H1 (cell line): ENCODE measurements around the gene PARD3. TPM values are rescaled to one million over a fixed set of nuclear protein-coding genes. Genes with fewer than 3 reads are reported as not detected.

Experiments
- CTCF ChIA-PET: fragments of 300-600 bp; sonication (Branson Sonifier 250); formaldehyde crosslinking; loops from one replicate; lab custom pipeline; 2021; ENCODE audit not compliant: partially characterized antibody; lab: Charles Lee
- POLR2A ChIA-PET: fragments of 300-600 bp; sonication (Branson Sonifier 250); formaldehyde crosslinking; loops from one replicate; lab custom pipeline; 2021; ENCODE audit warnings: inconsistent platforms; ENCODE audit not compliant: partially characterized antibody; lab: Charles Lee
- DNase-seq, 2 experiments: peaks; one replicate each; pipeline versions ENCODE4 v3.0.0 to v3.0.0-alpha.2; 2010 to 2022; ENCODE audit warnings: low spot score in 2 of 2, low read depth in 1 of 2, mixed read lengths in 1 of 2
- FAIRE-seq: peaks from 2 replicates; lab custom pipeline; 2011; peaks lifted over from hg19 to GRCh38; lab: Jason Lieb, UNC
- H2AFZ ChIP-seq: 2 replicates; pipeline ENCODE4 v1.8.1; 2012; ENCODE audit warnings: low read length, inconsistent platforms
- H2AK5ac ChIP-seq: 2 replicates; pipeline ENCODE4 v1.6.1; 2013; ENCODE audit warnings: low read depth, low read length
- H2BK120ac ChIP-seq: replicated peaks from 2 replicates; pipeline ENCODE3; 2013; ENCODE audit warnings: low read depth, low read length, inconsistent platforms
- H2BK12ac ChIP-seq: 2 replicates; pipeline ENCODE4 v1.6.1; 2013; ENCODE audit warnings: low read depth, low read length
- H2BK15ac ChIP-seq: 2 replicates; pipeline ENCODE4 v1.6.1; 2013; ENCODE audit warnings: low read length
- H2BK20ac ChIP-seq: 2 replicates; pipeline ENCODE4 v1.6.1; 2013; ENCODE audit warnings: low read length
- H2BK5ac ChIP-seq: 2 replicates; pipeline ENCODE4 v1.6.1; 2013; ENCODE audit warnings: low read depth, low read length
- H3K14ac ChIP-seq: 2 replicates; pipeline ENCODE4 v1.6.1; 2013; ENCODE audit warnings: inconsistent platforms; ENCODE audit not compliant: insufficient read length
- H3K18ac ChIP-seq: 2 replicates; pipeline ENCODE4 v1.6.1; 2013; ENCODE audit warnings: low read length; ENCODE audit errors: extremely low read depth
- H3K23ac ChIP-seq: 2 replicates; pipeline ENCODE4 v1.6.1; 2013; ENCODE audit warnings: inconsistent platforms; ENCODE audit not compliant: insufficient read length
- H3K23me2 ChIP-seq: 2 replicates; pipeline ENCODE4 v1.6.1; 2013; ENCODE audit warnings: low read depth, low read length
- H3K27ac ChIP-seq: 2 replicates; pipeline ENCODE4 v1.6.1; 2011; ENCODE audit warnings: low read depth, low read length, inconsistent platforms
- H3K27me3 ChIP-seq, 4 experiments: replicated peaks in 1 of 4; 1 replicate in 1 of 4; 2 replicates in 3 of 4; pipeline versions ENCODE4 v1.6.1 to v1.8.1; 2011 to 2013; ENCODE audit warnings: low read length in 3 of 4, mild to moderate bottlenecking in 3 of 4, inconsistent platforms in 2 of 4, mixed read lengths in 2 of 4, moderate library complexity in 1 of 4; ENCODE audit not compliant: control insufficient read depth in 3 of 4, insufficient read depth in 3 of 4; ENCODE audit errors: extremely low read depth in 1 of 4
- H3K36me3 ChIP-seq, 4 experiments: 2 replicates each; pipeline versions ENCODE4 v1.6.1 to v1.8.1; 2011 to 2013; ENCODE audit warnings: mild to moderate bottlenecking in 4 of 4, low read length in 3 of 4, moderate library complexity in 2 of 4, control low read depth in 1 of 4, inconsistent platforms in 1 of 4; ENCODE audit not compliant: insufficient read depth in 4 of 4, control insufficient read depth in 2 of 4
- H3K4ac ChIP-seq: replicated peaks from 2 replicates; pipeline ENCODE3; 2013; ENCODE audit warnings: low read length, low read depth, mixed read lengths, inconsistent platforms; ENCODE audit not compliant: insufficient read length
- H3K4me1 ChIP-seq, 4 experiments: replicated peaks in 1 of 4; 1 replicate in 1 of 4; 2 replicates in 3 of 4; pipeline versions ENCODE4 v1.6.1 to v1.8.1; 2011 to 2013; ENCODE audit warnings: low read length in 3 of 4, inconsistent platforms in 2 of 4, mixed read lengths in 1 of 4; ENCODE audit not compliant: insufficient read depth in 4 of 4, control insufficient read depth in 3 of 4
- H3K4me2 ChIP-seq, 2 experiments: 2 replicates each; pipeline versions ENCODE4 v1.6.1 to v1.8.1; 2011 to 2013; ENCODE audit warnings: low read depth in 2 of 2, low read length in 2 of 2, control low read depth in 1 of 2, inconsistent platforms in 1 of 2, mild to moderate bottlenecking in 1 of 2; ENCODE audit not compliant: insufficient read depth in 1 of 2
- H3K4me3 ChIP-seq, 4 experiments: fragments of 200-600, 300-600 bp in 1 of 4; sonication (generic), shearing (Covaris generic), sonication (Bioruptor Twin) in 1 of 4; 2 replicates each; pipeline versions ENCODE4 v1.5.1 to v1.8.1; 2011 to 2016; ENCODE audit warnings: low read length in 4 of 4, low read depth in 3 of 4, control low read depth in 2 of 4, inconsistent platforms in 2 of 4, mild to moderate bottlenecking in 2 of 4, mixed read lengths in 1 of 4, moderate library complexity in 1 of 4; ENCODE audit not compliant: insufficient read depth in 2 of 4; ENCODE audit errors: extremely low read depth in 1 of 4
- H3K56ac ChIP-seq: replicated peaks from 2 replicates; pipeline ENCODE3; 2013; ENCODE audit warnings: low read depth, mild to moderate bottlenecking, mixed read lengths, low read length, inconsistent platforms; ENCODE audit not compliant: insufficient read length
- H3K79me1 ChIP-seq: 2 replicates; pipeline ENCODE4 v1.6.1; 2013; ENCODE audit warnings: low read depth, low read length, control low read depth
- H3K79me2 ChIP-seq, 2 experiments: 2 replicates each; pipeline versions ENCODE4 v1.6.1 to v1.8.1; 2012 to 2013; ENCODE audit warnings: low read length in 2 of 2, mild to moderate bottlenecking in 2 of 2, inconsistent platforms in 1 of 2; ENCODE audit not compliant: insufficient read depth in 2 of 2, control insufficient read depth in 1 of 2
- H3K9ac ChIP-seq, 4 experiments: replicated peaks in 1 of 4; 1 replicate in 1 of 4; 2 replicates in 3 of 4; pipeline versions ENCODE4 v1.6.1 to v1.8.1; 2011 to 2013; ENCODE audit warnings: low read depth in 3 of 4, low read length in 3 of 4, control low read depth in 2 of 4, mild to moderate bottlenecking in 2 of 4, moderate library complexity in 2 of 4, inconsistent platforms in 1 of 4; ENCODE audit errors: extremely low read depth in 1 of 4
- H3K9me3 ChIP-seq, 2 experiments: 2 replicates each; pipeline versions ENCODE4 v1.6.1 to v1.8.1; 2012 to 2013; ENCODE audit warnings: mild to moderate bottlenecking in 2 of 2, moderate library complexity in 2 of 2, control low read depth in 1 of 2, inconsistent platforms in 1 of 2, low read depth in 1 of 2, low read length in 1 of 2, mixed read lengths in 1 of 2; ENCODE audit not compliant: insufficient read depth in 2 of 2
- H4K20me1 ChIP-seq, 2 experiments: replicated peaks in 1 of 2; 2 replicates each; pipeline versions ENCODE3 to v1.8.1; 2011 to 2013; ENCODE audit warnings: inconsistent platforms in 2 of 2, low read length in 2 of 2, mild to moderate bottlenecking in 1 of 2; ENCODE audit not compliant: insufficient read depth in 2 of 2, control insufficient read depth in 1 of 2
- H4K5ac ChIP-seq: 2 replicates; pipeline ENCODE4 v1.6.1; 2013; ENCODE audit warnings: low read length, low read depth, mixed read lengths, inconsistent platforms; ENCODE audit not compliant: insufficient read length
- H4K8ac ChIP-seq: 2 replicates; pipeline ENCODE4 v1.8.0; 2013; ENCODE audit warnings: mild to moderate bottlenecking, moderate library complexity, low read length, inconsistent platforms; ENCODE audit not compliant: insufficient read depth; ENCODE audit errors: extremely low read depth
- H4K91ac ChIP-seq: replicated peaks from 2 replicates; pipeline ENCODE3; 2013; ENCODE audit warnings: low read length, mixed read lengths, inconsistent platforms; ENCODE audit not compliant: insufficient read length
- EGR1 ChIP-seq: IDR thresholded peaks from 2 replicates; pipeline ENCODE4 v1.6.1; 2011; ENCODE audit warnings: low read depth, low read length, borderline replicate concordance
- KDM5A ChIP-seq: fragments of 200-600 bp; IDR thresholded peaks from 2 replicates; pipeline ENCODE4 v1.7.1; 2012; ENCODE audit warnings: mild to moderate bottlenecking, low read length, inconsistent platforms, mixed read lengths
- SIRT6 ChIP-seq: IDR thresholded peaks from one replicate; pipeline ENCODE4 v1.7.1; 2012; ENCODE audit warnings: low read length, inconsistent platforms
- WGBS, 2 experiments: shearing (Covaris generic) in 1 of 2; methylation state at CpG; one replicate each; pipeline versions ENCODE4 v1.1.6 to v1.1.7; 2013 to 2015; ENCODE audit warnings: low lambda C conversion rate in 2 of 2, mixed read lengths in 2 of 2, inconsistent platforms in 1 of 2, low coverage in 1 of 2, missing lambda C conversion rate in 1 of 2; ENCODE audit not compliant: insufficient replicate concordance in 2 of 2, insufficient coverage in 1 of 2, insufficient read length in 1 of 2; ENCODE audit errors: extremely low coverage in 1 of 2, missing lambda C conversion rate in 1 of 2; 5-methylcytosine and 5-hydroxymethylcytosine counted together
- polyA plus RNA-seq, 7 experiments: library from polyadenylated mRNA; depleted of rRNA in 3 of 7; stranded (reverse) in 5 of 7; unstranded in 2 of 7; fragments of >200 nt in 5 of 7; fragments of 200-250 nt in 2 of 7; gene quantifications; 1 replicate in 5 of 7; 2 replicates in 1 of 7; 4 replicates in 1 of 7; pipeline versions ENCODE4 v1.2.1 to v1.2.3, GENCODE V29; 2011 to 2013; ENCODE audit warnings: missing spikeins in 2 of 7, mixed read lengths in 2 of 7
- total RNA-seq: library from RNA; stranded (reverse); fragmentation: NEBNext Ultra II Directional; extraction: Animal tissue kit (Norgen Biotek cat#: 25700); gene quantifications from 2 replicates; pipeline ENCODE4 v1.2.1, GENCODE V29; 2021

PARD3 gene
- total and polyA plus RNA-seq, 2 of the 8 experiments (the other 6 are each of a cell fraction or from before 2014, with no cell fraction given): 19.7 to 49.1 TPM

GRCh38 chr10:34696423-34696822 lies 118.7 kb downstream of the PARD3 start:
- TF ChIP-seq EGR1 (no peak), KDM5A (no peak), SIRT6 (no peak)
- Histone ChIP-seq H2AK5ac (no peak overlapping the region), H3K79me2 (peaks cover 0 to 56% of the 10 kb centered on the region in 2 experiments; a peak in 2 of 4 replicates), H3K79me1 (peaks cover 9% of the 10 kb centered on the region), H4K91ac (no peak overlapping the region), H3K23me2 (no peaks in the 10 kb centered on the region), H3K27me3 (no peaks in the 10 kb centered on the region), H3K56ac (no peak overlapping the region), H3K4me3 (no peak overlapping the region), H3K14ac (no peak overlapping the region), H3K4me2 (no peak overlapping the region), H2BK5ac (no peak overlapping the region), H2AFZ (no peak overlapping the region), H4K5ac (no peak overlapping the region), H3K9me3 (no peaks in the 10 kb centered on the region), H4K8ac (no peak overlapping the region), H2BK120ac (no peak overlapping the region), H3K4ac (no peak overlapping the region), H2BK20ac (no peak overlapping the region), H2BK12ac (no peak overlapping the region), H2BK15ac (no peak overlapping the region), H4K20me1 (peaks cover 0 to 11% of the 10 kb centered on the region in 2 experiments), H3K4me1 (peaks cover 0 to 4% (median 2%) of the 10 kb centered on the region in 4 experiments; a peak in 1 of 7 replicates), H3K27ac (no peak overlapping the region), H3K36me3 (no peaks in the 10 kb centered on the region; a peak in 1 of 8 replicates), H3K9ac (no peak overlapping the region), H3K18ac (no peak overlapping the region), H3K23ac (no peak overlapping the region)
- FAIRE-seq (no peak), DNase-seq (no peak)
- 90% methylated on average over 2 of the region's 2 CpGs; no CpG with 5 or more reads in 1 of the 2 experiments for WGBS, 2 experiments
- POLR2A ChIA-PET: no interaction called here
- CTCF ChIA-PET: no interaction called here
